Liver (tissue), 9 donors: ENCODE measurements around the gene DCC. TPM values are rescaled to one million over a fixed set of nuclear protein-coding genes. Genes with fewer than 3 reads are reported as not detected.

ENCODE experiments used
- DNase-seq: peaks from one replicate; pipeline ENCODE4 v3.0.0-alpha.2; 2017; ENCODE audit warnings: low spot score
- H3K27ac ChIP-seq, 2 donors: one replicate each; pipeline ENCODE4 v1.7.0; 2013; ENCODE audit warnings: inconsistent platforms in 2 of 2, low read length in 2 of 2, control low read depth in 1 of 2, low read depth in 1 of 2, mild to moderate bottlenecking in 1 of 2
- H3K27me3 ChIP-seq, 4 donors: one replicate each; pipeline versions ENCODE4 v1.6.1 to v1.7.0; 2013; ENCODE audit warnings: low read length in 3 of 4, inconsistent platforms in 1 of 4, mild to moderate bottlenecking in 1 of 4, moderate library complexity in 1 of 4; ENCODE audit not compliant: control insufficient read depth in 4 of 4, insufficient read depth in 4 of 4
- H3K36me3 ChIP-seq, 4 donors: one replicate each; pipeline versions ENCODE4 v1.6.1 to v1.7.0; 2013; ENCODE audit warnings: low read length in 3 of 4, mild to moderate bottlenecking in 3 of 4, low read depth in 1 of 4, moderate library complexity in 1 of 4; ENCODE audit not compliant: control insufficient read depth in 4 of 4, insufficient read depth in 3 of 4
- H3K4me1 ChIP-seq, 4 donors: one replicate each; pipeline versions ENCODE4 v1.6.1 to v1.7.0; 2013; ENCODE audit warnings: low read length in 3 of 4, mild to moderate bottlenecking in 3 of 4, moderate library complexity in 1 of 4; ENCODE audit not compliant: control insufficient read depth in 4 of 4, insufficient read depth in 4 of 4
- H3K4me3 ChIP-seq, 3 donors: one replicate each; pipeline versions ENCODE4 v1.6.1 to v1.7.0; 2013; ENCODE audit warnings: low read length in 3 of 3, control low read depth in 1 of 3, low read depth in 1 of 3, mild to moderate bottlenecking in 1 of 3
- H3K9ac ChIP-seq, 2 donors: one replicate each; pipeline ENCODE4 v1.7.0; 2013; ENCODE audit warnings: low read length in 2 of 2, mild to moderate bottlenecking in 2 of 2, moderate library complexity in 2 of 2, control low read depth in 1 of 2, low read depth in 1 of 2
- H3K9me3 ChIP-seq, 4 donors: one replicate each; pipeline versions ENCODE4 v1.6.1 to v1.7.0; 2013; ENCODE audit warnings: low read length in 3 of 4; ENCODE audit not compliant: control insufficient read depth in 4 of 4
- ATF3 ChIP-seq: IDR thresholded peaks from 2 replicates; pipeline ENCODE4 v1.6.1; 2016; ENCODE audit warnings: antibody characterized with exemption
- CTCF ChIP-seq: fragments of 150-350 bp; IDR thresholded peaks from 2 replicates; pipeline ENCODE4 v1.5.1; 2017; ENCODE audit warnings: improper control_type of control experiment, low read depth, low read length; ENCODE audit not compliant: missing input control
- EGR1 ChIP-seq, 2 donors: IDR thresholded peaks; 2 replicates each; pipeline ENCODE4 v1.6.1; 2016 to 2018; ENCODE audit warnings: antibody characterized with exemption in 2 of 2, low read depth in 2 of 2
- FOXA1 ChIP-seq: IDR thresholded peaks from 2 replicates; pipeline ENCODE4 v1.6.1; 2016; ENCODE audit warnings: antibody characterized with exemption
- FOXA2 ChIP-seq: IDR thresholded peaks from 2 replicates; pipeline ENCODE4 v1.6.1; 2016; ENCODE audit warnings: antibody characterized with exemption
- GABPA ChIP-seq, 2 donors: IDR thresholded peaks in 1 of 2; conservative IDR thresholded peaks in 1 of 2; 2 replicates each; pipeline ENCODE4 v1.6.1; 2016; ENCODE audit warnings: antibody characterized with exemption in 2 of 2, mild to moderate bottlenecking in 1 of 2, moderate library complexity in 1 of 2
- HNF4A ChIP-seq, 2 donors: conservative IDR thresholded peaks; 2 replicates each; pipeline ENCODE4 v1.6.1; 2016; ENCODE audit warnings: antibody characterized with exemption in 2 of 2, mild to moderate bottlenecking in 2 of 2
- HNF4G ChIP-seq: IDR thresholded peaks from 2 replicates; pipeline ENCODE4 v1.6.1; 2016; ENCODE audit warnings: antibody characterized with exemption
- JUND ChIP-seq, 2 donors: IDR thresholded peaks; 2 replicates each; pipeline ENCODE4 v1.6.1; 2016; ENCODE audit warnings: antibody characterized with exemption in 2 of 2
- MAX ChIP-seq: IDR thresholded peaks from 2 replicates; pipeline ENCODE4 v1.6.1; 2016; ENCODE audit warnings: antibody characterized with exemption
- NR2F2 ChIP-seq: IDR thresholded peaks from 2 replicates; pipeline ENCODE4 v1.6.1; 2016; ENCODE audit warnings: antibody characterized with exemption
- RAD21 ChIP-seq, 2 donors: IDR thresholded peaks; 2 replicates each; pipeline ENCODE4 v1.6.1; 2016; ENCODE audit warnings: antibody characterized with exemption in 2 of 2, mild to moderate bottlenecking in 2 of 2
- REST ChIP-seq: IDR thresholded peaks from 2 replicates; pipeline ENCODE4 v1.6.1; 2016; ENCODE audit warnings: antibody characterized with exemption, mild to moderate bottlenecking
- RXRA ChIP-seq, 2 donors: IDR thresholded peaks; 2 replicates each; pipeline ENCODE4 v1.6.1; 2017 to 2018; ENCODE audit warnings: antibody characterized with exemption in 2 of 2, mild to moderate bottlenecking in 1 of 2
- SP1 ChIP-seq: IDR thresholded peaks from 2 replicates; pipeline ENCODE4 v1.6.1; 2018; ENCODE audit warnings: antibody characterized with exemption, mild to moderate bottlenecking
- TAF1 ChIP-seq: conservative IDR thresholded peaks from 2 replicates; pipeline ENCODE4 v1.6.1; 2016; ENCODE audit warnings: antibody characterized with exemption, mild to moderate bottlenecking
- YY1 ChIP-seq: IDR thresholded peaks from 2 replicates; pipeline ENCODE4 v1.6.1; 2016; ENCODE audit warnings: antibody characterized with exemption, mild to moderate bottlenecking
- ZBTB33 ChIP-seq: IDR thresholded peaks from 2 replicates; pipeline ENCODE4 v1.6.1; 2016; ENCODE audit warnings: antibody characterized with exemption
- WGBS: extraction: QIAGEN DNeasy Blood & Tissue Kit; methylation state at CpG from one replicate; pipeline ENCODE4 v1.1.7; 2013; 5-methylcytosine and 5-hydroxymethylcytosine counted together
- polyA plus RNA-seq, 2 donors: library from polyadenylated mRNA; stranded (reverse) in 1 of 2; unstranded in 1 of 2; fragments of 200-250 nt in 1 of 2; fragments of >200 nt in 1 of 2; fragmentation: Nextera tagmentation in 1 of 2; extraction: Ambion mirVana in 1 of 2; gene quantifications; one replicate each; pipeline versions ENCODE4 v1.2.1 to v1.2.3, GENCODE V29; 2013 to 2015
- total RNA-seq, 2 donors: library from RNA; depleted of rRNA; stranded (reverse); fragments of >200 nt; gene quantifications; one replicate each; pipeline ENCODE4 v1.2.3, GENCODE V29; 2014
- donor health status: healthy.
- donor health status: healthy.
- donor health status: healthy.
- donor health status: healthy.
- donor health status: healthy.

DCC gene
- total and polyA plus RNA-seq, 4 donors, result under 0.01 to 0.03 TPM; not detected in 2

GRCh38 chr18:52376104-52376503 is 36.1 kb downstream of the DCC start:
- WGBS, result 40% methylated on average over 1 of the region's 1 CpG
- no peak overlapping the region for H3K27ac ChIP-seq
- H3K4me1 ChIP-seq, result no peaks in the 10 kb centered on the region
- no peak overlapping the region for H3K4me3 ChIP-seq
- no peak for DNase-seq
- TF ChIP-seq CTCF, result no peak
- TF ChIP-seq FOXA1, result no peak
- TF ChIP-seq HNF4G, result no peak
- no peak for TF ChIP-seq ATF3
- TF ChIP-seq EGR1 (IDR thresholded peaks at IDR 0.05; ENCODE audit: low read depth in 2 of 2), result no peak
- TF ChIP-seq NR2F2, result no peak
- no peak for TF ChIP-seq YY1
- TF ChIP-seq SP1, result no peak
- TF ChIP-seq RAD21 (IDR thresholded peaks at IDR 0.05), result no peak
- no peak for TF ChIP-seq ZBTB33
- TF ChIP-seq JUND (IDR thresholded peaks at IDR 0.05), result no peak
- TF ChIP-seq HNF4A (conservative IDR thresholded peaks at IDR 0.05), result no peak
- no peak for TF ChIP-seq FOXA2
- TF ChIP-seq MAX, result no peak
- TF ChIP-seq GABPA (IDR thresholded peaks at IDR 0.05 in 1 of 2, conservative IDR thresholded peaks at IDR 0.05 in 1 of 2), result no peak
- no peak for TF ChIP-seq TAF1
- TF ChIP-seq REST, result no peak
- TF ChIP-seq RXRA (IDR thresholded peaks at IDR 0.05), result no peak
- no peaks in the 10 kb centered on the region for H3K36me3 ChIP-seq
- H3K9ac ChIP-seq, result no peak overlapping the region
- H3K9me3 ChIP-seq, result no peaks in the 10 kb centered on the region
- peaks cover 0 to 3% (median 0%) of the 10 kb centered on the region in 4 donors for H3K27me3 ChIP-seq

- no peak for DNase-seq
- Histone ChIP-seq H3K27ac (no peak overlapping the region), H3K9ac (no peak overlapping the region), H3K36me3 (no peaks in the 10 kb centered on the region), H3K4me3 (no peak overlapping the region), H3K9me3 (no peaks in the 10 kb centered on the region), H3K4me1 (no peaks in the 10 kb centered on the region), H3K27me3 (no peaks in the 10 kb centered on the region)
- TF ChIP-seq RAD21 (IDR thresholded peaks at IDR 0.05), result no peak
- TF ChIP-seq HNF4A (conservative IDR thresholded peaks at IDR 0.05), result no peak
- no peak for TF ChIP-seq EGR1 (IDR thresholded peaks at IDR 0.05; ENCODE audit: low read depth in 2 of 2)
- TF ChIP-seq ATF3, result no peak
- no peak for TF ChIP-seq ZBTB33
- TF ChIP-seq SP1, result no peak
- TF ChIP-seq JUND (IDR thresholded peaks at IDR 0.05), result no peak
- TF ChIP-seq MAX, result no peak
- no peak for TF ChIP-seq TAF1
- no peak for TF ChIP-seq NR2F2
- no peak for TF ChIP-seq FOXA2
- TF ChIP-seq GABPA (IDR thresholded peaks at IDR 0.05 in 1 of 2, conservative IDR thresholded peaks at IDR 0.05 in 1 of 2), result no peak
Measured at GRCh38 chr18:52377094-52377493, 37.1 kb downstream of the DCC start.
